ENCODE measurements around the gene BRD3. TPM values are rescaled to one million over a fixed set of nuclear protein-coding genes. Genes with fewer than 3 reads are reported as not detected.
A peak's percentile ranks its signal among the peaks of the same experiment; 100 is the strongest.

The BRD3 gene
- total RNA-seq, 1 donor from 2014 or later, result 19.9 TPM

DNA sequence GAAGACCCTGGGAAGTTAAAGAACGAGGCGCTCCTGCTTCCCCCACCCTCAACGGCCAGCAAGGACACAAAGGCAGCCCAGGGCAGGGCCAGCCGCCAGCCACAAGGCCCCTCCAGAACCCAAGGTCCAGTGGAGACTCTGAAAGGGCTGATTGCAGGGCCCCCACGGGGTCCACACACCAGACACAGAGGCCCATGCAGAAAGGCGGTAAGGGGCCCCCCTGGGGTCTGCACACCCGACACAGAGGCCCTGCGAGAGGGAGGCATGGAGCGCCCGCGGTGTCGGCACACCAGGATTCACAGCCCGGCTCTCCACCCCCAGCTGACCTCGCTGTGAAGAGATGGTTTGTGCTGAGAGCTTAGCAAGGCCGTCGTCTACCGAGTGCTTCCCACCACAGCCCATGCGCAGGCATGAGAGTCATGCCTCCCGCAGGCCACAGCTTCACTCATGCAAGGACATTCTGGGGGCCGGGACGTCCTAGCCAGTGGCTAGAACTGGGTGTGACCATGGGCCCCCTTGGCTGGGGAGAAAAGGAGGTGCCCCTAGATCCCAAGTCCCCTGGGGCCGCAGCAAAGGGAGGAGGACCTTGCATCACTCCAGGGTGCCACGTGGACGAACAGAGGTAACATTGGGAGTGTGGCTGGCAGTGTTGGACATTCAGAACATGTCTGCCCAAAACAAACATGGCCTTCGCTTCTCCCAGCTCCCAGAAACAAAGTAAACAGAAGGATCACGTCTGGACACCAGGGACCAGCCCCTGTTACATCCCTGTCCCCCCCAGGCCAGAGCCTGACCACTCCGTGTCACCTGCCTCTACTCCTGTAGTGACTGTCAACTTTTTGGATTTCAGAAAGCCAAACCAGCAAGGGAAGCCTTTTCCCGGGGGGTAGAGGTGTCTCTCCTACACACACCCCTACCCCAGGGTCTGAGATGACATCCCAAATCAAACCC is 9.8 kb downstream of the BRD3 start:
- TF ChIP-seq, protein P1, sequence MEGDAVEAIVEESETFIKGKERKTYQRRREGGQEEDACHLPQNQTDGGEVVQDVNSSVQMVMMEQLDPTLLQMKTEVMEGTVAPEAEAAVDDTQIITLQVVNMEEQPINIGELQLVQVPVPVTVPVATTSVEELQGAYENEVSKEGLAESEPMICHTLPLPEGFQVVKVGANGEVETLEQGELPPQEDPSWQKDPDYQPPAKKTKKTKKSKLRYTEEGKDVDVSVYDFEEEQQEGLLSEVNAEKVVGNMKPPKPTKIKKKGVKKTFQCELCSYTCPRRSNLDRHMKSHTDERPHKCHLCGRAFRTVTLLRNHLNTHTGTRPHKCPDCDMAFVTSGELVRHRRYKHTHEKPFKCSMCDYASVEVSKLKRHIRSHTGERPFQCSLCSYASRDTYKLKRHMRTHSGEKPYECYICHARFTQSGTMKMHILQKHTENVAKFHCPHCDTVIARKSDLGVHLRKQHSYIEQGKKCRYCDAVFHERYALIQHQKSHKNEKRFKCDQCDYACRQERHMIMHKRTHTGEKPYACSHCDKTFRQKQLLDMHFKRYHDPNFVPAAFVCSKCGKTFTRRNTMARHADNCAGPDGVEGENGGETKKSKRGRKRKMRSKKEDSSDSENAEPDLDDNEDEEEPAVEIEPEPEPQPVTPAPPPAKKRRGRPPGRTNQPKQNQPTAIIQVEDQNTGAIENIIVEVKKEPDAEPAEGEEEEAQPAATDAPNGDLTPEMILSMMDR (conservative IDR thresholded peaks at IDR 0.05; ENCODE audit: low read depth, low read length), result no peak
- no peak overlapping the region for H3K4me3 ChIP-seq (ENCODE audit: low read depth, low read length)
- DNase-seq (ENCODE audit: low read depth), result no peak

DNA sequence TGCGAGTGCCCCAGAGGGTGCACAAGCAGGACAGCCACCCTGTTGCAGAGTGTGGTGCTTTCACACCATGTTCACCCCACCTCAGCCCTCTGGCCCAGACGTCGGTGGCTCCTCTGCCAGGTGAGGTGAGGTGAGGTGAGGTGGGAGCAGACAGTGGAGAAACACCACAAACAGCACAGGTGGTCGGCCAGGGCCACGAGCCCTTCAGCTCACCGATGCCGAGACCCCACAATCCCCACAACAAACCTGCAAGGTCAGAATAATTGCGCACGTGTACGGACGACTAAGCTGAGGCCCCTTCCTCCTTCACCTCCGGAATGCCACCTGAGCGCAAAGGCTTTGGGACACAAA is 10.5 kb downstream of the BRD3 start:
- no peak overlapping the region for H3K4me3 ChIP-seq (ENCODE audit: low read depth, low read length)
- TF ChIP-seq, protein P1 (conservative IDR thresholded peaks at IDR 0.05; ENCODE audit: low read depth, low read length), result no peak
- no peak for DNase-seq (ENCODE audit: low read depth)

DNA sequence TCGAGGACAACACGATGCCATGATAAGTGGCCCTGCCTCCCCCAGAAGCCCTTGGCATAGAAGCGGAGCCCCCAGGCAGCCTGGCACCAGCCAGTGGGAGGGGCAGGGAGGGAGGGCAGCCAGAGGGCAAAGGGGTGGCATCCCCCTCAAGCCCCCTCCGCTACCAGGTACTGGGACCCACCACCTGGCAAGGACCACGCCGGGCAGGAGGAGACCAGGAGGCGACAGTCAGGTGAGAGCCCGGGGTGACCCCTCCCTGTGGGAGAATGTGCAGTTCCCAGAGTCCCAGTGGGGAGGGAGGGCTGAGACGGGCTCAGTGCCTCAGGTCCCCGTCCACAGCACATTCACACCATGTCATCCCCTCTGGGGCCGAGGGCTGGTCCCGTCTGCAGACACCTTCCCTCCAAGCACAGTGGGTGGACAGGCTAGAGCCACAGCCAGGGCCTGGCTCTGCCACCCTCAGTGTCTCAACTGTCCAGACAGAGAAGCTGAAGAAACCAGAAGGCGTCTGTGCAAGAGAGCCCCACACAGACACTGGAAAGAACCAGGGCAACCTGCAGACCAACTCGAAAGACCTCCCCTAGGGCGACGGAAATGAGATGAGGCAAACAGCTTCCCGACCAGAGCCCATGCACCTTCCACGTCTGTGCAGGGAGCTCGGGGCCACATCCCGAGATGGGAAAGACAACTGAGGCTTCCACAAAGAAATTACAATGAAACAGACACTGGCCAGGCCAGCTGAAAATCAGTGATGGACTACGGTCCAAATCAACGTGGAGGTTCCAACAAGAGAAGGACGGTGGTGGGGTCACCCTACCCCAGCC is 11.1 kb downstream of the BRD3 start:
- H3K4me3 ChIP-seq (ENCODE audit: low read depth, low read length), result no peak overlapping the region
- DNase-seq (ENCODE audit: low read depth), result no peak
- TF ChIP-seq, protein P1 (conservative IDR thresholded peaks at IDR 0.05; ENCODE audit: low read depth, low read length), result no peak

DNA sequence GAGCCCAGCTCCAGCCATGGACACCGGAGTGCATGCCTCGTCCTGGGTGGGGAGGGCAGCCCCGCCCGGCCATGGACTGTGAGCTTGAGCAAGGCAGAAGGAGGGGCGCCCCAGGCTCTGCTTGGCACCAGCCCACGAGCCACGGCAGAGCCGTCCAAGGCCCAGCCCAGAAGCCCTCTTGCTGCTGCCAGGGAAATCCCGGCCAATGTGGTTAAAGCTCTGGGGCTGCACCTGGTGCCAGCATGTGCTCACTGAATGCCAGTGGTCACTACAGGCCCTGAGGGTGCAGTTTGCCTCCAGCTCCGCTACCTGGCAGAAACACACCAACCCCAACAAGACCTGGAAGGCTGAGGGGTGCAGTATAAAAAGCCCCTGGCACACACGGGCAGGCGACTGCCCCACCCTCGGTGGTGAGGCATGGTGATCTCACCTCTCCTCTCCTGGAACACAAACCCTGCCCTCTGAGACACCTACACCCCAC is 11.8 kb downstream of the BRD3 start:
- DNase-seq (ENCODE audit: low read depth), result peak; percentile 52
- TF ChIP-seq, protein P1 (conservative IDR thresholded peaks at IDR 0.05; ENCODE audit: low read depth, low read length), result no peak
- H3K4me3 ChIP-seq (ENCODE audit: low read depth, low read length), result peak overlapping the region; percentile 11

DNA sequence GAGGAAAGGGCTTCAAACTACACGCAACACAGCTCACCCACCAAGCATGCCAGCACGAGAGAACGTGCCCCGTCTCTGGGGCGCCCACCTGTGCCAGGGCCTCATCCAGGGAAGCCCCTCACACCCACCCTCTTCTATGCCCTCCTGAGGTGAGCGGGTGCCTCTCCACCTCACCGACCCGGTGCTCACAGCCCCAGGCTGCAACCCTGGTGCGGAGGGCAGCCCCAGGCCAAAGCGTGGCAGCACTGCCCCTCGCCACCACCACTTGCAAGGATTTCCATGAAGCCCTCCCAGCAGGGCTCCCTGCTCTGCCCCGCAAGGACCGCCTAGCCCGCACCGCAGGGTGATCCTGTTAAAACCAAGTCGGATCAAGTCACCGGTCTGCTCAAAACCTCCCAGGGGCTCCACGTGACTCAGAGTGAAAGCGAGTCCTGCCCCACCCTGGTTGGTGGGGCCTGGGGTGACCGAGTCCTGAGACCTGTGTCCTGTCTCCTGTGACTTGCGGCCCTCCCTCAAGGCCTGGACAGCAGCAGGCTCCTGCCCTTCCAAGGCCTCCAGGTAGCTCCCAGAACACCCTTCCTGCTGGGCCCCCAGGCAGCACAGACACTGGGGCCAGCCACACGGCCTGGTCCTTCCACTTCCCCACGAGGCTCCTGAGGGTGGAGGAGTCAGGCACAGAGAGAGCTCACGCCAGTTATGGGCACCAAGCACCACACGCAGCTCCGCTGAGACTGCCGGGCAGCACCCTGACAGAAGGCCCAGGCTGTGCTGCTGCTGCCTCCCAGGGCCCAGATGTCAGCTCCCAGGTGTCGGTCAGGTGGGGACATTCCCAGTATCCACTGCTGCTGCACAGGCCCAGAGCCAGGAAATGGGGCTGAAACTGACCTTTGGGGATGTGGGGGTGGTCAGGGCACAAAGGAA is 12.7 kb downstream of the BRD3 start:
- no peak for DNase-seq (ENCODE audit: low read depth)
- peak overlapping the region; percentile 11 for H3K4me3 ChIP-seq (ENCODE audit: low read depth, low read length)
- TF ChIP-seq, protein P1 (conservative IDR thresholded peaks at IDR 0.05; ENCODE audit: low read depth, low read length), result no peak

All from epithelial cell of proximal tubule (primary cell).